GM23338 (cell line): ENCODE results near the gene KCNMA1. TPM values are rescaled to one million over a fixed set of nuclear protein-coding genes. Genes with fewer than 3 reads are reported as not detected.

Source experiments
- ATAC-seq: fragments of 200-7000 bp; cut with Tn5 transposase; 3 replicates; pipeline ENCODE4 v1.9.1; 2020
- DNase-seq: peaks from one replicate; pipeline ENCODE4 v3.0.0-alpha.2; 2015; ENCODE audit warnings: low spot score
- H2AFZ ChIP-seq: fragments of 200-600 bp; sonication (generic); 2 replicates; pipeline ENCODE4 v1.8.0; 2016; ENCODE audit warnings: antibody characterized with exemption, mild to moderate bottlenecking, moderate library complexity
- H3F3A ChIP-seq: fragments of 200-600 bp; sonication (generic); replicated peaks from 2 replicates; pipeline ENCODE4 v1.8.0; 2017; ENCODE audit warnings: antibody characterized with exemption, mixed run types, low read depth
- H3K27ac ChIP-seq: fragments of 200-600 bp; sonication (generic); 2 replicates; pipeline ENCODE4 v1.6.1; 2016; ENCODE audit warnings: low read depth
- H3K27me3 ChIP-seq: fragments of 200-600 bp; sonication (generic); 2 replicates; pipeline ENCODE4 v1.8.0; 2016; ENCODE audit warnings: mild to moderate bottlenecking, mixed run types, moderate library complexity; ENCODE audit not compliant: insufficient read depth
- H3K36me3 ChIP-seq: fragments of 200-600 bp; sonication (generic); 2 replicates; pipeline ENCODE4 v1.8.0; 2016; ENCODE audit warnings: mild to moderate bottlenecking; ENCODE audit not compliant: insufficient read depth
- H3K4me1 ChIP-seq: fragments of 200-600 bp; sonication (generic); 2 replicates; pipeline ENCODE4 v1.8.0; 2016; ENCODE audit warnings: mild to moderate bottlenecking, moderate library complexity; ENCODE audit not compliant: insufficient read depth
- H3K4me2 ChIP-seq: fragments of 200-600 bp; sonication (generic); 2 replicates; pipeline ENCODE4 v1.7.1; 2017; ENCODE audit warnings: mixed run types
- H3K4me3 ChIP-seq: fragments of 200-600 bp; sonication (generic); 2 replicates; pipeline ENCODE4 v1.6.1; 2016; ENCODE audit warnings: mixed run types
- H3K79me2 ChIP-seq: fragments of 200-600 bp; sonication (generic); replicated peaks from 2 replicates; pipeline ENCODE4 v1.8.0; 2017; ENCODE audit warnings: mild to moderate bottlenecking; ENCODE audit not compliant: insufficient read depth
- H3K9me2 ChIP-seq: fragments of 200-600 bp; sonication (generic); 2 replicates; pipeline ENCODE4 v1.8.0; 2017; ENCODE audit not compliant: insufficient read depth
- H4K20me1 ChIP-seq: fragments of 200-600 bp; sonication (generic); replicated peaks from 2 replicates; pipeline ENCODE4 v1.8.0; 2017; ENCODE audit warnings: mild to moderate bottlenecking; ENCODE audit not compliant: insufficient read depth
- H3K27ac Mint-ChIP-seq: 2 replicates; pipeline ENCODE4 v1.8.0; 2020; ENCODE audit warnings: inconsistent platforms, mild to moderate bottlenecking, moderate library complexity, mixed read lengths
- H3K27me3 Mint-ChIP-seq: 3 replicates; pipeline ENCODE4 v1.8.0; 2022; ENCODE audit warnings: low read depth, mild to moderate bottlenecking, moderate library complexity, mixed read lengths, inconsistent platforms; ENCODE audit not compliant: insufficient read depth, poor library complexity
- H3K36me3 Mint-ChIP-seq: 3 replicates; pipeline ENCODE4 v1.8.0; 2021; ENCODE audit warnings: low read depth, mild to moderate bottlenecking, inconsistent platforms, moderate library complexity, mixed read lengths
- H3K4me1 Mint-ChIP-seq: 3 replicates; pipeline ENCODE4 v1.8.0; 2020; ENCODE audit warnings: mild to moderate bottlenecking, inconsistent platforms, mixed read lengths
- H3K4me3 Mint-ChIP-seq: 3 replicates; pipeline ENCODE4 v1.8.0; 2021; ENCODE audit warnings: moderate library complexity, mild to moderate bottlenecking, inconsistent platforms, mixed read lengths
- H3K9me3 Mint-ChIP-seq: 3 replicates; pipeline ENCODE4 v1.8.0; 2020; ENCODE audit warnings: moderate library complexity, mild to moderate bottlenecking, inconsistent platforms, mixed read lengths
- CREB1 ChIP-seq: fragments of 250-450 bp; sonication (Bioruptor Pico); IDR thresholded peaks from 2 replicates; pipeline ENCODE4 v1.5.0; 2020; ENCODE audit warnings: low read depth, mild to moderate bottlenecking, moderate library complexity
- EZH2 ChIP-seq: fragments of 200-600 bp; sonication (generic); IDR thresholded peaks from one replicate; pipeline ENCODE4 v1.8.0; 2017; ENCODE audit warnings: antibody characterized with exemption, mild to moderate bottlenecking, low read depth; ENCODE audit not compliant: unreplicated experiment
- EZH2phosphoT487 ChIP-seq: fragments of 200-600 bp; sonication (generic); IDR thresholded peaks from one replicate; pipeline ENCODE4 v1.8.1; 2018; ENCODE audit warnings: antibody characterized with exemption; ENCODE audit not compliant: unreplicated experiment
- JUNB ChIP-seq: IDR thresholded peaks from one replicate; pipeline ENCODE4 v1.6.1; 2016; ENCODE audit warnings: antibody characterized with exemption; ENCODE audit not compliant: unreplicated experiment
- NANOG ChIP-seq: IDR thresholded peaks from 2 replicates; pipeline ENCODE4 v1.6.1; 2016; ENCODE audit warnings: antibody characterized with exemption, borderline replicate concordance
- POLR2AphosphoS5 ChIP-seq: IDR thresholded peaks from 2 replicates; pipeline ENCODE4 v1.6.1; 2016; ENCODE audit warnings: antibody characterized with exemption, low read depth
- STAT1 ChIP-seq: IDR thresholded peaks from one replicate; pipeline ENCODE4 v1.6.1; 2016; ENCODE audit warnings: antibody characterized with exemption; ENCODE audit not compliant: unreplicated experiment
- ZNF114 ChIP-seq: fragments of 250-450 bp; sonication (Bioruptor Pico); IDR thresholded peaks from 2 replicates; pipeline ENCODE4 v1.5.0; 2020; ENCODE audit warnings: mild to moderate bottlenecking, moderate library complexity
- ZNF331 ChIP-seq: fragments of 250-450 bp; sonication (Bioruptor Pico); IDR thresholded peaks from 2 replicates; pipeline ENCODE4 v1.5.0; 2020; ENCODE audit warnings: low read depth, mild to moderate bottlenecking, moderate library complexity
- polyA plus RNA-seq: library from polyadenylated mRNA; unstranded; fragments of >200 nt; fragmentation: Nextera tagmentation; extraction: Ambion mirVana; gene quantifications from 2 replicates; pipeline ENCODE4 v1.2.1, GENCODE V29; 2016
- total RNA-seq: library from RNA; depleted of rRNA; stranded (reverse); fragments of >200 nt; shearing (Covaris generic); gene quantifications from 2 replicates; pipeline ENCODE4 v1.2.3, GENCODE V29; 2014
- TF ChIP-seq, protein P1 (sequence below): IDR thresholded peaks from 2 replicates; pipeline ENCODE4 v1.6.1; 2016; ENCODE audit warnings: antibody characterized with exemption
- TF ChIP-seq, protein P2 (sequence below): fragments of 250-450 bp; sonication (Bioruptor Pico); IDR thresholded peaks from 2 replicates; pipeline ENCODE4 v1.5.0; 2020; ENCODE audit warnings: mild to moderate bottlenecking, moderate library complexity
- TF ChIP-seq, protein P3 (sequence below), 2 experiments: fragments of 200-600 bp in 1 of 2; sonication (generic) in 1 of 2; conservative IDR thresholded peaks; 2 replicates each; pipeline versions ENCODE4 v1.5.1 to v1.6.1; 2016 to 2017; ENCODE audit warnings: antibody characterized with exemption in 2 of 2, low read depth in 2 of 2, mild to moderate bottlenecking in 2 of 2, moderate library complexity in 1 of 2

Gene KCNMA1
- total and polyA plus RNA-seq, 2 experiments from 2014 or later = 8.2 to 9.0 TPM

DNA sequence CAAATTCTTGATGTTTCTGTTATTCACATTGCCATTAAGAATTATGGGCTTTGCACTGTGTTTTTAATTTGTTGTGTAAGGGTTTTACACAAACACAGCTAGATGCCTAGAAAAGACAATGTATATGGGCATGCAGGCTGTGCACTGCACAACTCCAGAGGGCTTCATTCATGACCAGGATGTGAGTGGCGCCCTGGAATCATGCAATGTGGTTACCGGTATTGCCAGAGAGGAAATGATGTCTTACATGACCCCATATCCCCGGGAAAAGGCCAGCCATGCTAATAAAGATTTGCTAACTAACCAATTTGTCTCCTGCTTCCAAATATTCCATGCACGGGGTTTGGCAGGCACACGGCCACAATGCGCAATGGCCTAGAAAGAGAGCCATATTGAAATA, 16.9 kb downstream of the KCNMA1 start:
- DNase-seq (no peak), ATAC-seq (no peak)
- Histone ChIP-seq H2AFZ (no peak overlapping the region), H3K4me2 (no peak overlapping the region), H3F3A (no peaks in the 10 kb centered on the region), H3K79me2 (peaks cover 11% of the 10 kb centered on the region; the same call in 1 of the 2 replicates), H3K4me1 (no peaks in the 10 kb centered on the region), H3K4me3 (no peak overlapping the region), H4K20me1 (no peaks in the 10 kb centered on the region), H3K9me2 (no peaks in the 10 kb centered on the region), H3K27me3 (no peaks in the 10 kb centered on the region), H3K27ac (no peak overlapping the region), H3K36me3 (no peaks in the 10 kb centered on the region; the same call in 1 of the 2 replicates)
- TF ChIP-seq EZH2 (no peak), EZH2phosphoT487 (no peak), CREB1 (CRISPR knock-in tag) (no peak), NANOG (no peak)
- Mint-ChIP-seq H3K9me3 (no peaks in the 10 kb centered on the region), H3K4me1 (no peaks in the 10 kb centered on the region), H3K27me3 (no peaks in the 10 kb centered on the region), H3K4me3 (no peak overlapping the region), H3K27ac (no peak overlapping the region), H3K36me3 (no peaks in the 10 kb centered on the region)

DNA sequence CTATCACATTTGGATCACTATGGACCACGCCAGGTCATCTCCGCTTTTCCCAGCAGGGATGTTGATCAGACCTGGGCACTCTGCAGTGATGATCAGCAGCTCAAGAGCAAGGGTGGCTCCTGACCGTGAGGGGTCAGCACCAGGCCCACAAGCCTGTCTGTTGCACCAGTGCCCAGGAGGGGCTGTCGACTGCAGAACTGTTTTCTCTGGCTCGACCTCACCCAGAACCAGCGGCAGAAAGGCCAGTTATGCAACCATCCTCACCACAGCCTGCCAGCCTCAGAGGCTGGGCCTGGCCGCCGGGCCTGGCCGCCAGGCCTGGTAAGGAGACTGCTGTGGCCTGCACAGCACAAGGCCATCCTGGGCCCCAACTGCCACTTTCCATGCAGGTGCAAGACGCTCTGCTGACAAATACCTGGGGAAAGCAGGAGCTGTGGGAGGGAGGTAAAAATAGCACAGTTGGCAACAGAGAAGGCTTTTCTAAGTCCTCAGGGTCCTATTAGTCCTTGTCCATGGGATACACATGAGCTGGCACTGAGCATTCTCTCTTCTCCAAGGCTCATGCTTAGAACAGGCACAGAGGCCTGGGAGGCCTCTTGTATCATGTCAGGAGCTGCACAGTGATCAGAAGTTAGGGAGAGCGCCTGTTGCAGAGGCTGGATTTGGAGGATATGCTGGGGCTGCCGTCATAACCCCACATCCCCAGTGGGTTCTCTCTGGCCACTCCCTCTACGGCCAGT, 17.5 kb downstream of the KCNMA1 start:
- H3K27me3 ChIP-seq = no peaks in the 10 kb centered on the region
- H3K4me1 ChIP-seq = no peaks in the 10 kb centered on the region
- no peaks in the 10 kb centered on the region for H3K36me3 Mint-ChIP-seq
- no peak overlapping the region for H2AFZ ChIP-seq
- H3K79me2 ChIP-seq = peaks cover 11% of the 10 kb centered on the region; the same call in 1 of the 2 replicates
- no peak overlapping the region for H3K4me3 ChIP-seq
- H3K4me1 Mint-ChIP-seq = no peaks in the 10 kb centered on the region
- H3K27ac Mint-ChIP-seq = no peak overlapping the region
- no peaks in the 10 kb centered on the region for H3K27me3 Mint-ChIP-seq
- H4K20me1 ChIP-seq = no peaks in the 10 kb centered on the region
- H3K36me3 ChIP-seq = no peaks in the 10 kb centered on the region; the same call in 1 of the 2 replicates
- no peaks in the 10 kb centered on the region for H3K9me2 ChIP-seq
- H3K9me3 Mint-ChIP-seq = no peaks in the 10 kb centered on the region
- H3K4me2 ChIP-seq = no peak overlapping the region
- H3K4me3 Mint-ChIP-seq = no peak overlapping the region
- H3K27ac ChIP-seq = no peak overlapping the region
- H3F3A ChIP-seq = no peaks in the 10 kb centered on the region
- no peak for ATAC-seq
- no peak for DNase-seq
- TF ChIP-seq ZNF114 (no peak), CREB1 (CRISPR knock-in tag) (no peak), ZNF331 (CRISPR knock-in tag) (no peak), JUNB (no peak), POLR2AphosphoS5 (no peak), EZH2 (no peak), STAT1 (no peak)
- TF ChIP-seq, protein P1, sequence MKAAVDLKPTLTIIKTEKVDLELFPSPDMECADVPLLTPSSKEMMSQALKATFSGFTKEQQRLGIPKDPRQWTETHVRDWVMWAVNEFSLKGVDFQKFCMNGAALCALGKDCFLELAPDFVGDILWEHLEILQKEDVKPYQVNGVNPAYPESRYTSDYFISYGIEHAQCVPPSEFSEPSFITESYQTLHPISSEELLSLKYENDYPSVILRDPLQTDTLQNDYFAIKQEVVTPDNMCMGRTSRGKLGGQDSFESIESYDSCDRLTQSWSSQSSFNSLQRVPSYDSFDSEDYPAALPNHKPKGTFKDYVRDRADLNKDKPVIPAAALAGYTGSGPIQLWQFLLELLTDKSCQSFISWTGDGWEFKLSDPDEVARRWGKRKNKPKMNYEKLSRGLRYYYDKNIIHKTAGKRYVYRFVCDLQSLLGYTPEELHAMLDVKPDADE = no peak
- TF ChIP-seq, protein P2, sequence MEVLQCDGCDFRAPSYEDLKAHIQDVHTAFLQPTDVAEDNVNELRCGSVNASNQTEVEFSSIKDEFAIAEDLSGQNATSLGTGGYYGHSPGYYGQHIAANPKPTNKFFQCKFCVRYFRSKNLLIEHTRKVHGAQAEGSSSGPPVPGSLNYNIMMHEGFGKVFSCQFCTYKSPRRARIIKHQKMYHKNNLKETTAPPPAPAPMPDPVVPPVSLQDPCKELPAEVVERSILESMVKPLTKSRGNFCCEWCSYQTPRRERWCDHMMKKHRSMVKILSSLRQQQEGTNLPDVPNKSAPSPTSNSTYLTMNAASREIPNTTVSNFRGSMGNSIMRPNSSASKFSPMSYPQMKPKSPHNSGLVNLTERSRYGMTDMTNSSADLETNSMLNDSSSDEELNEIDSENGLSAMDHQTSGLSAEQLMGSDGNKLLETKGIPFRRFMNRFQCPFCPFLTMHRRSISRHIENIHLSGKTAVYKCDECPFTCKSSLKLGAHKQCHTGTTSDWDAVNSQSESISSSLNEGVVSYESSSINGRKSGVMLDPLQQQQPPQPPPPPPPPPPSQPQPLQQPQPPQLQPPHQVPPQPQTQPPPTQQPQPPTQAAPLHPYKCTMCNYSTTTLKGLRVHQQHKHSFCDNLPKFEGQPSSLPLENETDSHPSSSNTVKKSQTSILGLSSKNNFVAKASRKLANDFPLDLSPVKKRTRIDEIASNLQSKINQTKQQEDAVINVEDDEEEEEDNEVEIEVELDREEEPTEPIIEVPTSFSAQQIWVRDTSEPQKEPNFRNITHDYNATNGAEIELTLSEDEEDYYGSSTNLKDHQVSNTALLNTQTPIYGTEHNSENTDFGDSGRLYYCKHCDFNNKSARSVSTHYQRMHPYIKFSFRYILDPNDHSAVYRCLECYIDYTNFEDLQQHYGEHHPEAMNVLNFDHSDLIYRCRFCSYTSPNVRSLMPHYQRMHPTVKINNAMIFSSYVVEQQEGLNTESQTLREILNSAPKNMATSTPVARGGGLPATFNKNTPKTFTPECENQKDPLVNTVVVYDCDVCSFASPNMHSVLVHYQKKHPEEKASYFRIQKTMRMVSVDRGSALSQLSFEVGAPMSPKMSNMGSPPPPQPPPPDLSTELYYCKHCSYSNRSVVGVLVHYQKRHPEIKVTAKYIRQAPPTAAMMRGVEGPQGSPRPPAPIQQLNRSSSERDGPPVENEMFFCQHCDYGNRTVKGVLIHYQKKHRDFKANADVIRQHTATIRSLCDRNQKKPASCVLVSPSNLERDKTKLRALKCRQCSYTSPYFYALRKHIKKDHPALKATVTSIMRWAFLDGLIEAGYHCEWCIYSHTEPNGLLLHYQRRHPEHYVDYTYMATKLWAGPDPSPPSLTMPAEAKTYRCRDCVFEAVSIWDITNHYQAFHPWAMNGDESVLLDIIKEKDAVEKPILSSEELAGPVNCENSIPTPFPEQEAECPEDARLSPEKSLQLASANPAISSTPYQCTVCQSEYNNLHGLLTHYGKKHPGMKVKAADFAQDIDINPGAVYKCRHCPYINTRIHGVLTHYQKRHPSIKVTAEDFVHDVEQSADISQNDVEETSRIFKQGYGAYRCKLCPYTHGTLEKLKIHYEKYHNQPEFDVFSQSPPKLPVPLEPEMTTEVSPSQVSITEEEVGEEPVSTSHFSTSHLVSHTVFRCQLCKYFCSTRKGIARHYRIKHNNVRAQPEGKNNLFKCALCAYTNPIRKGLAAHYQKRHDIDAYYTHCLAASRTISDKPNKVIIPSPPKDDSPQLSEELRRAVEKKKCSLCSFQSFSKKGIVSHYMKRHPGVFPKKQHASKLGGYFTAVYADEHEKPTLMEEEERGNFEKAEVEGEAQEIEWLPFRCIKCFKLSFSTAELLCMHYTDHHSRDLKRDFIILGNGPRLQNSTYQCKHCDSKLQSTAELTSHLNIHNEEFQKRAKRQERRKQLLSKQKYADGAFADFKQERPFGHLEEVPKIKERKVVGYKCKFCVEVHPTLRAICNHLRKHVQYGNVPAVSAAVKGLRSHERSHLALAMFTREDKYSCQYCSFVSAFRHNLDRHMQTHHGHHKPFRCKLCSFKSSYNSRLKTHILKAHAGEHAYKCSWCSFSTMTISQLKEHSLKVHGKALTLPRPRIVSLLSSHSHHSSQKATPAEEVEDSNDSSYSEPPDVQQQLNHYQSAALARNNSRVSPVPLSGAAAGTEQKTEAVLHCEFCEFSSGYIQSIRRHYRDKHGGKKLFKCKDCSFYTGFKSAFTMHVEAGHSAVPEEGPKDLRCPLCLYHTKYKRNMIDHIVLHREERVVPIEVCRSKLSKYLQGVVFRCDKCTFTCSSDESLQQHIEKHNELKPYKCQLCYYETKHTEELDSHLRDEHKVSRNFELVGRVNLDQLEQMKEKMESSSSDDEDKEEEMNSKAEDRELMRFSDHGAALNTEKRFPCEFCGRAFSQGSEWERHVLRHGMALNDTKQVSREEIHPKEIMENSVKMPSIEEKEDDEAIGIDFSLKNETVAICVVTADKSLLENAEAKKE (CRISPR knock-in tag) = no peak
- TF ChIP-seq, protein P3, sequence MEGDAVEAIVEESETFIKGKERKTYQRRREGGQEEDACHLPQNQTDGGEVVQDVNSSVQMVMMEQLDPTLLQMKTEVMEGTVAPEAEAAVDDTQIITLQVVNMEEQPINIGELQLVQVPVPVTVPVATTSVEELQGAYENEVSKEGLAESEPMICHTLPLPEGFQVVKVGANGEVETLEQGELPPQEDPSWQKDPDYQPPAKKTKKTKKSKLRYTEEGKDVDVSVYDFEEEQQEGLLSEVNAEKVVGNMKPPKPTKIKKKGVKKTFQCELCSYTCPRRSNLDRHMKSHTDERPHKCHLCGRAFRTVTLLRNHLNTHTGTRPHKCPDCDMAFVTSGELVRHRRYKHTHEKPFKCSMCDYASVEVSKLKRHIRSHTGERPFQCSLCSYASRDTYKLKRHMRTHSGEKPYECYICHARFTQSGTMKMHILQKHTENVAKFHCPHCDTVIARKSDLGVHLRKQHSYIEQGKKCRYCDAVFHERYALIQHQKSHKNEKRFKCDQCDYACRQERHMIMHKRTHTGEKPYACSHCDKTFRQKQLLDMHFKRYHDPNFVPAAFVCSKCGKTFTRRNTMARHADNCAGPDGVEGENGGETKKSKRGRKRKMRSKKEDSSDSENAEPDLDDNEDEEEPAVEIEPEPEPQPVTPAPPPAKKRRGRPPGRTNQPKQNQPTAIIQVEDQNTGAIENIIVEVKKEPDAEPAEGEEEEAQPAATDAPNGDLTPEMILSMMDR (conservative IDR thresholded peaks at IDR 0.05; ENCODE audit: low read depth in 2 of 2) = no peak
